NCI-H2081 treated with DMSO at 0.1 percent for 48 hours (cell line): ENCODE results near the gene PLIN3.
"Not testable (repeated sequence)": the region's sequence is repeated elsewhere in the genome, so short reads cannot be mapped to it uniquely, and the experiment has no call there.

Experiments used
- DNase-seq: peaks from one replicate; lab custom pipeline; 2025; lab: John Stamatoyannopoulos, UW

The PLIN3 gene, protein sequence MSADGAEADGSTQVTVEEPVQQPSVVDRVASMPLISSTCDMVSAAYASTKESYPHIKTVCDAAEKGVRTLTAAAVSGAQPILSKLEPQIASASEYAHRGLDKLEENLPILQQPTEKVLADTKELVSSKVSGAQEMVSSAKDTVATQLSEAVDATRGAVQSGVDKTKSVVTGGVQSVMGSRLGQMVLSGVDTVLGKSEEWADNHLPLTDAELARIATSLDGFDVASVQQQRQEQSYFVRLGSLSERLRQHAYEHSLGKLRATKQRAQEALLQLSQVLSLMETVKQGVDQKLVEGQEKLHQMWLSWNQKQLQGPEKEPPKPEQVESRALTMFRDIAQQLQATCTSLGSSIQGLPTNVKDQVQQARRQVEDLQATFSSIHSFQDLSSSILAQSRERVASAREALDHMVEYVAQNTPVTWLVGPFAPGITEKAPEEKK

DNA sequence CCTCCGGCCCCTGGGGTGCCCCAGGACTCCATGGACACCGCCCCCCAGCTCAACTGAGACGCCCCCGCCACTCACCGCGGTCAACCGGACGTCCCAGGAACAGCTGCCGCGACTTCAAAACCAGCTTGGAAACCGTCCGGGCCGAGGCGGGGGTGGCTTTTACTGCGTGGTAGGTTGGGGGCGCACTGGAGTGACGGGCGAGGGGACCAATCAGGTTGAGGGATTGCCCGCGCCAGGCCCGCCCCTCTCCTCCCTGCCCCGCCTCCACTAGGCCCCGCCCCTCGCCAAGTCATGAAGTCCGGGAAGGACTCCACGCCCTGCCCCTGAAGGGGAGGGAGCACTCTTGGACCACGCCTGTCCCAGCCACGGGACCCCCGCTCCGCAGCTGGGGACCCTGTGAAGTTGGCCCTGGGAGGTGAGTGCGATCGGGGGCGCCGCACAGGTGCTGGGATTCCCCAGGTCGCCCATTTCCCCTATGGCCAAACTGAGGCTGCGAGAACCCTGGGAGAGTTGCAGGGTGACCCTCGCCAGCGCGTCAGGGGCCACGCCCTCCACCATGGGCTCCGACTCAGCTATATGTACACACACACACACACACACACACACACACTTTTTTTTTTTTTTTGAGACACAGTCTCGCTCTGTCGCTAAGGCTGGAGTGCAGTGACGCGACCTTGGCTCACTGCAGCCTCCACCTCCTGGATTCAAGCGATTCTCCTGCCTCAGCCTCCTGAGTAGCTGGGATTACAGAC is at the start of gene PLIN3:
PLIN3 (minus strand) TSS at position 134 of the 752 bp plus-strand sequence. CDS start 6,273 bp downstream, outside the sequence.
- no peak for DNase-seq

DNA sequence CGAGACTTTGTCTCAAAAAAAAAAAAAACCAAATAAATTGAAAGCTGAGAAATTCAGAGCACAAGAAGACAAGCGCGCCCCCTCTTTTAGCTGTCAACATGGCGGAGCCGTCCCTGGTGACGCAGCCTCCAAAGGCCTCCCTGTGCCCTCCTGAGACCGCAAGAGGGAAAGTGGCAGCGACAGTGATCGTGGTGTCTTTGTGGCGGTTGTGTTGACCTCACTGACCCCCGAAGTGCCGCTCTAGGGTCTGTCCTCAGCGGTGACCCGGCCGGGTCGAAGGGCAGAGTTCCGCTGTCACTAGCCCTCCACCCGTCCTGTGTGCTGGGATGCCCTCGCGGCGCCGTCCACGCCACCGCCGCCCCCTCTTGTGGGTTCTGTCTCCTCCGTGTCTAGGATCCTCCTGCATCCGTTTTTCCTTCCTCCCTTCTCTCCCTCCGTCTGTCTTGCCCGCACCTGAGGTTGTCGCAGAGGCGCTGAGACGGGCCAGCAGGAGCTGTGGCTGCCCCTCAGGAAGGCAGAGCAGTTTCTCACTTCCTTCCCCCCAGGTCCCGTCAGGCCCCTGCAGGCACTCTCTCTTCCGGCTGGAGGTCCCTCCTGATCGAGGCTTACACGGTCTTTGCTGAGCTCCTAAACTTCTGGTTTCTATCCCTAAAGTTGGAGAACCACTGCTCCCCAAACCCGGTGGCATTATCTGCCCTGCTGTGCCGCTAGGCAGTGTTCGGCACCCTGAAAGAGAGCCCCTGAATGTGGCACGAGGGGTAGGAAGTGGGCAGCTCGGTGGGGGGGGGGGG is 49.0 kb upstream of the PLIN3 start:
- DNase-seq, result no peak

DNA sequence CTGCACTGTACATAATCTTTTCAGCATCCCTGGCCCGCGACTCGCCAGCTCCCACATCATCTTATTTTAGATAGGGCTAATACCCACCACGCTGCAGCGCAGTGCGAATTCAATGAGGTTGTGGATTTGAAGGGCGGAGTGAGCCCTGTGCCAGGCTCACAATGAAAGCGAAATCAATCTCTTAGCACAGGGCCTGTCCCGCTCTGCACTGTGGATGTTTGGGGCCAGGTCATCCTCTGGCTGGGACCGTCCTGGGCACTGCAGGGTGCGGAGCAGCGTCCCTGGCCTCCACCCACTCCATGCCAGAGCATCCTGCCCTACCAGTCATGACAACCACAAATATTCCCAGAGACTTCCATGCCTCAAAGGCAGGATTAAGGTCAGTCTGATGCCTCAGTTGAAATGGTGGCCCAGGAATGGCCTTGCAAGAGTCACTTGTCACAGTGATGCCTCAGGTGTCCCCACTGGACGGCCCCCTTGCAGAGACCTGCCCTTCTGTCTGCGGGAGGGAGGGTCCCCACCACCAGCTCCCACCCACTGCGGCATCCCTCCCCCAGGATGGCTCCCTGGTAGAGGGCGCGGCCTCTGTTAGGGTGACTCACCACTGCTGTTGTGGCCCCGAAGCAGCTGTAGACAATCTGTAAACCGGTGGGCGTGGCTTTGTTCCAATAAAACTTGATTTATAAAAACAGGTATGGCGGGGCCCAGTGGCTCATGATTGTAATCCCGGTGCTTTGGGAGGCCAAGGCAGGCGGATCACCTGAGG is 47.5 kb upstream of the PLIN3 start:
- no peak for DNase-seq

DNA sequence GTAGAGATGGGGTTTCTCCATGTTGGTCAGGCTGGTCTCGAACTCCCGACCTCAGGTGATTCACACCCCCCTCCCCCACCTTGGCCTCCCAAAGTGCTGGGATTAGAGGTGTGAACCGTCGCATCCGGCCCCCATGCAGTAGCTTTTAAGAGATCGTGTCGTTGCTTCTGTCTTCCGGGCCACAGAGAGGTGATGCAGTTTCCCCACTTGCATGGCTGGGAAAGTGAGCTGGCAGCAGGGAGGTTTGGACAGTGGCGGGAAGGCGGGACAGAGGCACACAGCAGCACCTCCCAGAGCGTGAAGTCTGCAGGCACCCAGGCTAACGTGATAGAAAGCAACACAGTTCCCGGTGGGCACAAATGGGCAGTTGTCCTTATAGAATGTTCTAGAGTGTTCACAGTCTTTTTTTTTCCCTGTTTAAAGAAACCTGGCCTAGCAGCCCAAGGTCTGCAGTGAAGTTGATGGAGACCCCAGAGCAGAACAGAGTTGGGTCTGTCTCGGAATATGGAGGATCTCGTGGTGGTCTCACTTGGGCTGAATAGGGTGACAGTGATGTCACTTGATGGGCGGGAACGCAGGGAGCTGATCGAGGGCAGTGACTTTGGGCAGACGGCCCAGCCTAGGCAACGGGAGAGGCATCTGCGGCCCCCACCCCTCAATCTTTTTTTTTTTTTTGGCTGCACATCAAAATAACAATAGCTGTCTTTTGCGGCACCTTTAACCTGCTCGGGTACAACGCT is 46.7 kb upstream of the PLIN3 start:
- DNase-seq, result no peak

DNA sequence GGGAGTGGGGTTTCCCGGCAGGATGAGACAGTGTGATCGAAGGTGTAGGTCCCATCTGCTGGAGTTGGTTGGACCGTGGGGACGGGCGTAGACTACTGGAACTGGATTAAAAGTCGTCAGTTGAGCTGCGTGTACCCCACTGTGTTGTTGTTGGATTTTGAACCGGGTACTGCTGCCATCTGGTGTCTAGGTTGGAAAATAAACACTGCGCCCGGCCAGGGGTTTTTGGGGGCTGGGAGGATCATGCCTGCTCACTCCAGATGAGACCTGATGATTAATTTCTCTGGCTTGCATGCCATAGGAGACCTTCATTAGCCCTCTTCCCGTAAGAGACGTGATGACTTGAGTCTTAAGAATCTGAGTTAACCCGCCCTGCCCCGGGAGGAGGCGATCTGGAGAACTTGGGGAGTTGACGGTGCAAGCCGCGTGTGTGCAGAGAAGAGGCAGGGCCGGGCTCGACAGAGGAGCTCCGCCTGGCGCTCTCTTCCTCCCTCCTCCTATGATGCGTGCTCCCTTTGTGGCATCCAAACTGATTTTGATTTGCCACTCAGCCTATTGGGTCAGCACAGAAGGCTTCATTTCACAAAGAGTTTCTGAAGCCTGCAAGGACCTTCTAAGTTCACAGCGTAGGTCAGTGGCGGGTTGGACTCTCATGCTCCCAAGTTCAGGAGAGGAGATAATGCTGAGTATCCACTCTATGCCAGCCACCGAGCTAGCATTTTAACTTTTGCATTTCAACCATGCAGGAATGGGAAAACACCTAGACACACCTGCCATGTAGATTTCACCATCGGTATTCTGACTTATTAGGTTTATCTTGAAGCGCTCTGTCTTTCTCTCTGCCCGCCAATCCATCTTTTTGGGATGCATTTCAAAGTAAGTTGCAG is 44.6 kb upstream of the PLIN3 start:
- peak; percentile 13 for DNase-seq

DNA sequence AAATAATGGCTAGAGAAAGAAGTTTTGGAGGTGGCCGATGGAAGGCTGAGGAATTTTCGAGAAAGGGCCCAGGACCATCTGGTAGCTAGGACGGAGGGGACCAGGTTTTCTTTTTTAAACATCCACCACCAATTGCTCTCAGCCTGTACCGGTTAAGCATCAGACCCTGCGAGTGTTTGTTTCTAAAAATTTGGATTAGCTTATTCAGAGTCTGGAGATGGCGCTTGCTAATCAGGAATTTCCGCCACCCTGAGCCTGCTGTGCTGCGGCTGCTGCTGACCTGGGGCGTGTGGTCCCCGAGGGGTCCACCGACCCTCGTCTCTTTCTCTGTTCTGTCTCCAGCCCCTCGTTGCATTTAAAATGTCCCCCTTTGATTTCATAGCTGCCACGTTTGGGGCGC is 43.8 kb upstream of the PLIN3 start:
- no peak for DNase-seq

DNA sequence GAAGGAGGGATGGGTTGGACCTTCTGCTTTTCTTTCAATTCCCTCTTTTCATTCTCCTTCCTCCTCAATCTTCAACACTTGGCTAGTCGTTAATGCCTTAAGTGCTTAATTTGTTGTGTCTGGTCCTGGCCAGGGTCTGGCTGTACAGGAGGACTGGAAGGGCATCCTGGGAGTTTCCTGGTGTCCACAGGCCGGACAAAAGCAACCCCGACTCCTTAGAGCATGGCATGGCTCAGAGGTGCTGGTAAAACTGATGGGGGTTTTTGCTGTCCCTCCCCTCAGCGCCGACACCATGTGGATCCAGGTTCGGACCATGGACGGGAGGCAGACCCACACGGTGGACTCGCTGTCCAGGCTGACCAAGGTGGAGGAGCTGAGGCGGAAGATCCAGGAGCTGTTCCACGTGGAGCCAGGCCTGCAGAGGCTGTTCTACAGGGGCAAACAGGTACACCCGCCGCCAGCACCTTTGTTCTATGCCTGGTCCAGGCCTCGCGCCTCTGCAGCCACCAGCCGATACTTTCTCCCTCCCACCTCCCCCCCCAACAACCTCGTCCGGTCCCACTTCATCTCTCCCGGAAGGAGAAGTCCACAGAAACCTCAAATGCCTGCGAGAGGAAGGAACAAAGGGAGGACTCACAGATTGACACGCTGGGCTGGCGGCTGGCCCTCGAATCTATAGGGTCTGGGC is 43.3 kb upstream of the PLIN3 start:
- no peak for DNase-seq

DNA sequence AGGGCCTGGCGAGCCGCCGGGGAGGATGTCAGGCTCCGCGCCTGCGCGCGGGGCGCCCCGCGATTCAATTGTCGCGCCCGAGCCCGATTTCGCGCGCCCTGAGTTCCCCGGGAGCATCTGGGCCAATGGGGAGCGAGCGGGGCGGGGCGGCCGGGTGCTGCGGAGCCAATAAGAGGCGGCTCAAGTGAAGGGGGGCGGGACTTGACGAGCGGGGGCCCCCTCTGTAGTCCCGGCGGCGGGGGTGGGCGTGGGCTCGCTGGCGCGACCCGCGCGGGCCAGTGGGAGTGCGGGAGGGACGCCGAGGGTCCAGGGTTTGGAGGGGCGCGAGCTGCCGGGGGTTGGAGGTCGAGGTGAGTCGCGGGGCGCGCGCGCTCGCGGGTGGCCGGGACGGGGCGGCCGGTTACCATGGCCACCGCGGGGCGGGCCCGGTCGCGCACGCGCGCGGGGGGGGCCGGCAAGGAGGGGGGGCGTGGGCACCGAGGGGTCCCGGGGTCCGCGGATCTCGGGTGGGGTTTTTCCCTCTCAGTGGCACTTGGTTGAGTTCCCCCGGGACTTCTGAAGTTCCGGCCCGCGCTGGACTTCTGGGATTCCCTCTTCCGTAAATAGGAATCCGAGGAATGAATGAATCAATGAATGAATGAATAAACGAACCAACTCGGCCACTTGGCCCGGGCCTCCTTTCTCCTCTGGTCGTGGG is 42.6 kb upstream of the PLIN3 start:
- DNase-seq, result peak; percentile 57

DNA sequence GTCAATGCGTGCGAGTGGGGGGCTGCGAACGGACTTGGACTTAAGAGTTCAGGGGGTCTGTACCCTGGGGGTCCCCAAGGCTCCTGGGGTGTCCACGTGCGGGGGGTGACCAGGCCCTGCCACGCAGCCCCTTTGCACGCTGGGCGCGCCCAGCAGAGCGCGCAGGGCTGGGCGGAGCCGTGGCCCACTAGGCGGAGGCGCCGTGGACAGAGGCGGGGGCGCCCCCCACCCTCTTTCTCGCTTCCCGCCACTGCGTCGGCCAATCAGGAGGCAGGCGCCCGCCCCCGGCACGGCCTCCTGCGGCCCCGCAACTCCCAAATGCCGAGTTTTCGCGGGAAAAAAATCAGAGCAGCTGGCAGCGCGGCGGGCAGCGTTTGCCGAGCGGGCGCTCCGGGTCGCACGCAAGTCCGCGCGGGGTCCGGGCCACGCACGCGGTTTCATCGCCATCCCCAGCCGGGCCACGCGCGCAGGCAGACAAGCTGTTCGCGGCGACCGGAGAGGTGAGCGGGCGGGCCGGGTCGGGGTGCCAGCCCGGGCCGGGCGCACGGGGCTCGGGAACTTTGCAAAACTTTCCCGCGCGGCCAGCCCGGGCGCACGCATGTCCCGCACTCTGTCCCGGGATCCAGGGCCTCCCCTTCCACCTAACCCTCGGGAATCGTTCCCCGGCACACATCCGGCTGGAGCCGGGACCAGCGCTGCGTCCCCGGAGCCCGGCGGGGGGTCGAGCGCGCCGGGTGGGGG is 41.9 kb upstream of the PLIN3 start, which contains the start of gene UHRF1:
UHRF1 (plus strand) TSS at position 346 of the 741 bp plus-strand sequence. CDS start 1,385 bp downstream, outside the sequence.
- DNase-seq, result no peak

DNA sequence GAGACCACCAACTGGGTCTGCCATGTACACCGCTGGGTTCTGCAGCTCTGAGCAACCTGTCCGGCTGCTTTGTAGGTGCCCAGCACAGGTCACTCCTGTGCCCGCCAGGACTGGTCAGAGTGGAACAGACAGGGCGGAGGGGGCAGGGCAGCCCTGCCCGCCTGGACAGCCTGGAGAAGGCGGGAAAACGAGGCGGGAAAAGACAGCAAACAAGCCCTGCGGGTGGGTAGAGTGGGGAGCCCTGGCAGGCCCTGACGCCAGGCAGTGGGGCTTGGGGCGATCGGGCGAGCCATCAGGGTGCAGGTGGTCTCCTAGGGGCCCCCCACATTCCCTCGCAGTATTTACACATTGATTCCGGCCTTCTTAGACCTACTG is 41.3 kb upstream of the PLIN3 start:
- DNase-seq, result no peak

DNA sequence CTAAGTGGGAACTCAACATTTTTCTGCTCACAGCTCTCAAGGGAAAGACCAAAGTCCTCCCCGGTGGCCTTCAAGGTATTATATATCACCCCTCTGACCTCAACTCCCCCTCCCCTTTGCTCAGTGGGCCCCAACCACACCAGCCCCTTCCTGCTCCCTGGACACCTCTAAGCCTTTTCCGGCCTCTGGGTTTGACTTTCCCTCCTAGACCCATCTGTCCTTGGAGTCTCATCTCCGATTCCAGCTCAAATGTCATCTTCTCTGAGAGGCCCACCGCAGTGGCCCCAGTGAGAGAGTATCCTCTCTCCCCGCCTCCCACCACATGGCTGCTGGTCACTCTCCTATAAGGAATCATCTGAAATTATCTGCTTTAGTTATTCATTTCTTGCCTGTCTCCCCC is 40.9 kb upstream of the PLIN3 start:
- DNase-seq, result no peak

DNA sequence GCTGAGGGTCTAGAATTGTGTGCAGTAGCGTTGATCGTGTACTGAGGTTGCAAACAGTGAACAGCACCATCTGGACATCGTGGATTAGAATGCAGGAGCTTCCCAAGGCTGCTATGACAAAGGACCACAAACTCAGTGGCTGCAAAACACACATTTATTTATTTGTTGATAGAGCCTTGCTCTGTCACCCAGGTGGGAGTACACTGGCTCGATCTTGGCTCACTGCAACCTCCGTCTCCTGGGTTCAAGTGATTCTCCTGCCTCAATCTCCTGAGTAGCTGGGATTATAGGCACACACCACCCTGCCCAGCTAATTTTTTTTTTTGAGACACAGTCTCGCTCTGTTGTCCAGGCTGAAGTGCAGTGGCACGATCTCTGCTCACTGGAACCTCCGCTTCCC is 39.5 kb upstream of the PLIN3 start:
- no peak for DNase-seq

DNA sequence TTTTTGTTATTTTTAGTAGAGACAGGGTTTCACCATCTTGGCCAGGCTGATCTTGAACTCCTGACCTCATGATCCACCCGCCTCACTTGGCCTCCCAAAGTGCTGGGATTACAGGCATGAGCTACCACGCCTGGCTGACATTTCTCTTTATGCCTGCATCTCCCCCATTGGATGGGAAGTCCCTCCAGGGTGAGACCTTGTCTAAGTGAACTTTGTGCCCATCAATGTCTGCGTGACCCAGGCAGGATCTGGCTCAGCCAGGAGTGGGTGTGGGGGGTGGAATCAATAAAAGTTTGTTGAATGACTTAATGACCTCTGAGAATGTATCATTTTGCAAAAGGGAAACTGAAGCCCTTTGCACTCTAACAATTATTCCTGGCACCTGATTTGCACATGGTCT is 37.0 kb upstream of the PLIN3 start:
- no peak for DNase-seq

DNA sequence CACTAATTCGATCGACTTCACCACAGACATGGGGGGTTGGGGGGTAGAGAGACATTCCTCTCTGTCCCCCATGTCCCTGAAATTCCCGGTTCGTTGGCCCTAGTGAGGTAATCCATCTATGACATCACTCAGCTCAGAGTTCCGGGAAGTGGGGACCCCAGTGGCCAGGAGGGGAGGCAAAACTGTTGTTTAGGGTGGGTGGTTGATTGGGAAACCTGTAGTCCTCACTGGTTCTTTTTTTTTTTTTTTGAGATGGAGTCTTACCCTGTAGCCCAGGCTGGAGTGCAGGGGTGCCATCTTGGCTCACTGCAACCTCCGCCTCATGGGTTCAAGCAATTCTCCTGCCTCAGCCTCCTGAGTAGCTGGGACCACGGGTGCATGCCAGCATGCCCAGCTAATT is 35.3 kb upstream of the PLIN3 start, which contains the start of gene ARRDC5:
ARRDC5 (minus strand) TSS at position 101 of the 400 bp plus-strand sequence; CDS start at position 30, 71 bp downstream.
- DNase-seq, result no peak

DNA sequence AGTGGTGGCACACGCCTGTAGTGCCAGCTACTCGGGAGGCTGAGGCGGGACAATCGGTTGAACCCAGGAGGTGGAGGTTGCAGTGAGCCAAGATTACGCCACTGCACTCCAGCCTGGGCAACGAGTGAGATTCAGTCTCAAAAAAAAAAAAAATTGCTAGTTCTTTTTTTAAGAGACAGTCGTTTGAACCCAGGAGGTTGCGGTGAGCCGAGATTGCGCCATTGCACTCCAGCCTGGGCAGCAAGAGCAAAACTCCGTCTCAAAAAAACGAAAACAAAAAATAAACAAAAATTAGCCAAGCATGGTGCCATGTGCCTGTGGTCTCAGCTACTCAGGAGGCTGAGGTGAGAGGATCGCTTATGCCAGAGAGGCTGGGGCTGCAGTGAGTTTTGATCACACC is 33.4 kb upstream of the PLIN3 start:
- not testable (repeated sequence) for DNase-seq

DNA sequence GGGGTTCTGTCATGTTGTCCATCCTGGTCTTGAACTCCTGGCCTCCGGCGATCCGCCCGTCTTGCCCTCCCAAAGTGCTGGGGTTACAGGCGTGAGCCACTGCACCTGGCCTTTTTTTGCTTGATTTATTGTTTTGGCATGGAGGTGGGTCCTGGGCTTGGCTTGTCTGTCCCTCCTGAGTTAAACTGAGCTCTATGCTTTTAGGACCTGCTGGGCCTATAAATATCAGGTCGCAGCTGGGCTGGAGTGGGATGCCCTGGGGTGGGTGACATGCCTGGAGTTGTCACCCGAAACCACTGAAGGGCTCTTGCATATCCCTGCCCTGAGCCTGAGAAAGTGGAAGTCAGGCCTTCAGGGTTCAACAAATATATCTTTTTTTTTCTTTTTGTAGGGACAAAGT is 29.7 kb upstream of the PLIN3 start:
- no peak for DNase-seq

DNA sequence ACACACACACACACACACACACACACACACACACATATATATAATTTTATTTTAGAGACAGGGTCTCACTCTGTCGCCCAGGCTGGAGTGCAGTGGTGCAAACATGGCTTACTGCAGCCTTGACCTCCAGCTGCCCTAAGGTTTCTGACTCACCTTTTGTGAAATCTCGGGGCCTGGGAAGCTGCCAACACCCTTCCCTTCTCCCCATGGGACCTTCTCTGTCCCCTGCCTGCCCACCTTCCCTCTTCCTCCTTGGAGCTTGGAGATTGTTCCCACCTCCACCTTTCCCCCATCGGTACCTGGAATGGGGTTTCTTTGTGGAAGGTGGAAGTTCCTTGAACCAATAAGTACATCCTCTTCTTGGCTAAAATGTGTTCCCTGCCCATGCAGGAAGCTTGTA is 28.9 kb upstream of the PLIN3 start:
- DNase-seq, result no peak

DNA sequence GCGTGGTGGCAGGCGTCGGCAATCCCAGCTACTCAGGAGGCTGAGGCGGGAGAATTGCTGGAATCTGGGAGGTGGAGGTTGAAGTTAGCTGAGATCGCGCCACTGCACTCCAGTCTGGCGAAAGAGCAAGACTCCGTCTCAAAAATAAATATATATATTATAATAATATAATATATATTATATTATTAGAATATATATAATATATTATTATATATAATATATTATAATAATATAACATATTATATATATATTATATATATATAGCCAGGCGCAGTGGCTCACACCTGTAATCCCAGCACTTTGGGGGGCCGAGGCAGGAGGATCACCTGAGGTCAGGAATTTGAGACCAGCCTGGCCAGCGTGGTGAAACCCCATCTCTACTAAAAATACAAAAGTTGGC is 25.5 kb upstream of the PLIN3 start:
- DNase-seq, result not testable (repeated sequence)
